Adrenal gland (tissue), 5 donors: ENCODE results near the gene DDC.

ENCODE experiments used
- POLR2A ChIP-seq, 2 donors: fragments of 450-650 bp; IDR thresholded peaks; one replicate each; pipeline ENCODE4 v1.6.1; 2017; ENCODE audit warnings: antibody characterized with exemption in 2 of 2, mild to moderate bottlenecking in 2 of 2, moderate library complexity in 1 of 2
- TF ChIP-seq, protein P1 (sequence below), 6 experiments: fragments of 450-650 bp in 4 of 6; fragments of 200-600 bp in 2 of 6; sonication (generic) in 1 of 6; IDR thresholded peaks; 1 replicate in 5 of 6; 2 replicates in 1 of 6; pipeline versions ENCODE4 v1.5.1 to v1.8.0; 2016 to 2021; ENCODE audit warnings: antibody characterized with exemption in 6 of 6, mild to moderate bottlenecking in 2 of 6, moderate library complexity in 1 of 6
- donor health status: DM: no; HTN: no; CAD: no.

GRCh38 chr7:50584793-50585408, 19.7 kb upstream of the DDC start:
- TF ChIP-seq, protein P1, sequence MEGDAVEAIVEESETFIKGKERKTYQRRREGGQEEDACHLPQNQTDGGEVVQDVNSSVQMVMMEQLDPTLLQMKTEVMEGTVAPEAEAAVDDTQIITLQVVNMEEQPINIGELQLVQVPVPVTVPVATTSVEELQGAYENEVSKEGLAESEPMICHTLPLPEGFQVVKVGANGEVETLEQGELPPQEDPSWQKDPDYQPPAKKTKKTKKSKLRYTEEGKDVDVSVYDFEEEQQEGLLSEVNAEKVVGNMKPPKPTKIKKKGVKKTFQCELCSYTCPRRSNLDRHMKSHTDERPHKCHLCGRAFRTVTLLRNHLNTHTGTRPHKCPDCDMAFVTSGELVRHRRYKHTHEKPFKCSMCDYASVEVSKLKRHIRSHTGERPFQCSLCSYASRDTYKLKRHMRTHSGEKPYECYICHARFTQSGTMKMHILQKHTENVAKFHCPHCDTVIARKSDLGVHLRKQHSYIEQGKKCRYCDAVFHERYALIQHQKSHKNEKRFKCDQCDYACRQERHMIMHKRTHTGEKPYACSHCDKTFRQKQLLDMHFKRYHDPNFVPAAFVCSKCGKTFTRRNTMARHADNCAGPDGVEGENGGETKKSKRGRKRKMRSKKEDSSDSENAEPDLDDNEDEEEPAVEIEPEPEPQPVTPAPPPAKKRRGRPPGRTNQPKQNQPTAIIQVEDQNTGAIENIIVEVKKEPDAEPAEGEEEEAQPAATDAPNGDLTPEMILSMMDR (IDR thresholded peaks at IDR 0.05), result no peak
- no peak for TF ChIP-seq POLR2A (IDR thresholded peaks at IDR 0.05)
